ENCODE results near the gene MSRB3.

Gene MSRB3

GRCh38 chr12:65269603-65270002, 8.9 kb upstream of the MSRB3 start:
- TF ChIP-seq CTCF (IDR thresholded peaks at IDR 0.05) = no peak
- Mint-ChIP-seq H3K4me3 (no peak overlapping the region), H3K9me3 (no peaks in the 10 kb centered on the region), H3K27me3 (ENCODE audit: low read depth, poor library complexity) (peaks cover 15% of the 10 kb centered on the region), H3K4me1 (no peaks in the 10 kb centered on the region), H3K36me3 (ENCODE audit: low read depth) (no peaks in the 10 kb centered on the region), H3K27ac (no peak overlapping the region)
- no peak for DNase-seq

GRCh38 chr12:65274602-65275272, 3.7 kb upstream of the MSRB3 start:
- TF ChIP-seq CTCF (IDR thresholded peaks at IDR 0.05) = no peak
- H3K27ac Mint-ChIP-seq = no peak overlapping the region
- DNase-seq = no peak
- H3K4me1 Mint-ChIP-seq = peaks cover 12% of the 10 kb centered on the region
- H3K36me3 Mint-ChIP-seq (ENCODE audit: low read depth) = no peaks in the 10 kb centered on the region
- no peaks in the 10 kb centered on the region for H3K9me3 Mint-ChIP-seq
- H3K4me3 Mint-ChIP-seq = no peak overlapping the region
- peaks cover 22% of the 10 kb centered on the region for H3K27me3 Mint-ChIP-seq (ENCODE audit: low read depth, poor library complexity)

- H3K27me3 Mint-ChIP-seq (ENCODE audit: low read depth, poor library complexity) = peaks cover 22% of the 10 kb centered on the region
- no peaks in the 10 kb centered on the region for H3K36me3 Mint-ChIP-seq (ENCODE audit: low read depth)
- no peak overlapping the region for H3K27ac Mint-ChIP-seq
- H3K4me3 Mint-ChIP-seq = no peak overlapping the region
- H3K9me3 Mint-ChIP-seq = no peaks in the 10 kb centered on the region
- TF ChIP-seq CTCF (IDR thresholded peaks at IDR 0.05) = no peak
- peaks cover 19% of the 10 kb centered on the region for H3K4me1 Mint-ChIP-seq
- no peak for DNase-seq
Measured at GRCh38 chr12:65275627-65276026, 2.9 kb upstream of the MSRB3 start.

GRCh38 chr12:65276916-65277530, 1.5 kb upstream of the MSRB3 start:
- H3K27me3 Mint-ChIP-seq (ENCODE audit: low read depth, poor library complexity) = peaks cover 21% of the 10 kb centered on the region
- H3K27ac Mint-ChIP-seq = no peak overlapping the region
- no peak for DNase-seq
- no peak for TF ChIP-seq CTCF (IDR thresholded peaks at IDR 0.05)
- H3K4me1 Mint-ChIP-seq = peaks cover 19% of the 10 kb centered on the region
- H3K36me3 Mint-ChIP-seq (ENCODE audit: low read depth) = no peaks in the 10 kb centered on the region
- H3K9me3 Mint-ChIP-seq = no peaks in the 10 kb centered on the region
- H3K4me3 Mint-ChIP-seq = no peak overlapping the region

GRCh38 chr12:65277994-65278575, 398 bp upstream of the MSRB3 start:
- Mint-ChIP-seq H3K9me3 (no peaks in the 10 kb centered on the region), H3K4me1 (peaks cover 19% of the 10 kb centered on the region), H3K27ac (no peak overlapping the region), H3K27me3 (ENCODE audit: low read depth, poor library complexity) (peaks cover 11% of the 10 kb centered on the region), H3K4me3 (peak overlapping the region; percentile 81), H3K36me3 (ENCODE audit: low read depth) (no peaks in the 10 kb centered on the region)
- TF ChIP-seq CTCF (IDR thresholded peaks at IDR 0.05) = no peak
- DNase-seq = no peak

Measured in nephron progenitor cell (in vitro differentiated cells).